Right forelimb (tissue), 1 donor: Measurements from ENCODE around the gene FAM47E.

ENCODE experiments used
- DNase-seq: peaks from one replicate; pipeline ENCODE4 v3.0.0-alpha.2; 2018

FAM47E gene

GRCh38 chr4:76305033-76305687, 53.6 kb downstream of the FAM47E start:
- no peak for DNase-seq

GRCh38 chr4:76305971-76306881, 54.7 kb downstream of the FAM47E start, which contains the start of gene STBD1:
Gene STBD1, plus strand, starts transcription at chr4:76306733. Its CDS starts 37 bp downstream, at chr4:76306770.
- peak; percentile 80 for DNase-seq

- DNase-seq = peak; percentile 65
These were observed 55.5 kb downstream of the FAM47E start for GRCh38 chr4:76306882-76307659.

GRCh38 chr4:76307660-76308014, 56.1 kb downstream of the FAM47E start:
- no peak for DNase-seq

- DNase-seq = no peak
These were observed 57.0 kb downstream of the FAM47E start for GRCh38 chr4:76308548-76308947.

- no peak for DNase-seq
These were observed 58.5 kb downstream of the FAM47E start for GRCh38 chr4:76309939-76310550.

- DNase-seq = no peak
These were observed 59.2 kb downstream of the FAM47E start for GRCh38 chr4:76310683-76311082.

GRCh38 chr4:76311896-76312331, 60.4 kb downstream of the FAM47E start:
- DNase-seq = no peak

- DNase-seq = no peak
These were observed 60.9 kb downstream of the FAM47E start for GRCh38 chr4:76312457-76312856.

- no peak for DNase-seq
These were observed 62.0 kb downstream of the FAM47E start for GRCh38 chr4:76313547-76313946.

GRCh38 chr4:76315267-76315918, 63.9 kb downstream of the FAM47E start:
- DNase-seq = no peak

- DNase-seq = no peak
These were observed 64.6 kb downstream of the FAM47E start for GRCh38 chr4:76316131-76316530.

GRCh38 chr4:76322236-76322635, 70.7 kb downstream of the FAM47E start:
- no peak for DNase-seq

GRCh38 chr4:76325072-76325471, 73.6 kb downstream of the FAM47E start:
- DNase-seq = no peak

- DNase-seq = no peak
These were observed 75.0 kb downstream of the FAM47E start for GRCh38 chr4:76326515-76326914.
